Activated T-helper 1 cell treated with anti-CD3 and anti-CD28 coated beads, Interleukin-12 subunit alpha, Interleukin-12 subunit beta, Interleukin-2, Interleukin-4 antibody, amounts not matched to agents 30 ng/mL and 10 ng/mL and 1 ng/mL, durations not matched to agents 14 hours and 24 hours and 36 hours (primary cell): ENCODE data around the gene CYP27A1. TPM values are rescaled to one million over a fixed set of nuclear protein-coding genes. Genes with fewer than 3 reads are reported as not detected.
"Not testable (repeated sequence)": the region's sequence is repeated elsewhere in the genome, so short reads cannot be mapped to it uniquely, and the experiment has no call there.

Source experiments
- DNase-seq: peaks from one replicate; pipeline ENCODE4 v3.0.0; 2021; ENCODE audit warnings: low spot score
- H3K27ac Mint-ChIP-seq: one replicate; pipeline ENCODE4 v1.8.0; 2021; ENCODE audit warnings: mild to moderate bottlenecking, mixed read lengths
- H3K27me3 Mint-ChIP-seq: one replicate; pipeline ENCODE4 v1.8.0; 2022; ENCODE audit warnings: mild to moderate bottlenecking, moderate library complexity, mixed read lengths; ENCODE audit not compliant: insufficient read depth
- H3K36me3 Mint-ChIP-seq: one replicate; pipeline ENCODE4 v1.8.0; 2021; ENCODE audit warnings: low read depth, mixed read lengths
- H3K4me1 Mint-ChIP-seq: one replicate; pipeline ENCODE4 v1.8.0; 2021; ENCODE audit warnings: low read depth, mixed read lengths
- H3K4me3 Mint-ChIP-seq: one replicate; pipeline ENCODE4 v1.8.0; 2021; ENCODE audit warnings: mild to moderate bottlenecking, moderate library complexity, mixed read lengths
- H3K9me3 Mint-ChIP-seq: one replicate; pipeline ENCODE4 v1.8.0; 2021; ENCODE audit warnings: mixed read lengths
- intact Hi-C: fragments of 100-400 bp; cut with micrococcal nuclease; formaldehyde crosslinking; loops from one replicate; pipeline ENCODE4 v1.15.1; 2024
- total RNA-seq: library from RNA; stranded (reverse); gene quantifications from 2 replicates; pipeline ENCODE4 v1.2.3, GENCODE V29; 2022

Gene CYP27A1
- total RNA-seq, 1 donor from 2014 or later = 0.39 TPM

GRCh38 chr2:218748741-218749441 lies 33.1 kb upstream of the CYP27A1 start:
- peaks cover 57% of the 10 kb centered on the region for H3K36me3 Mint-ChIP-seq
- no peak for DNase-seq
- no peaks in the 10 kb centered on the region for H3K27me3 Mint-ChIP-seq
- H3K4me3 Mint-ChIP-seq = no peak overlapping the region
- peaks cover 17% of the 10 kb centered on the region for H3K4me1 Mint-ChIP-seq
- no peak overlapping the region for H3K27ac Mint-ChIP-seq
- intact Hi-C loops = no loop called here
- no peaks in the 10 kb centered on the region for H3K9me3 Mint-ChIP-seq

GRCh38 chr2:218754201-218754600 lies 27.7 kb upstream of the CYP27A1 start:
- intact Hi-C loops = no loop called here
- peaks cover 25% of the 10 kb centered on the region for H3K36me3 Mint-ChIP-seq
- no peak overlapping the region for H3K4me3 Mint-ChIP-seq
- no peaks in the 10 kb centered on the region for H3K4me1 Mint-ChIP-seq
- no peak for DNase-seq
- no peaks in the 10 kb centered on the region for H3K9me3 Mint-ChIP-seq
- no peak overlapping the region for H3K27ac Mint-ChIP-seq
- H3K27me3 Mint-ChIP-seq = no peaks in the 10 kb centered on the region

GRCh38 chr2:218754781-218755180 lies 27.2 kb upstream of the CYP27A1 start:
- no peak overlapping the region for H3K27ac Mint-ChIP-seq
- H3K4me1 Mint-ChIP-seq = no peaks in the 10 kb centered on the region
- no peak overlapping the region for H3K4me3 Mint-ChIP-seq
- H3K36me3 Mint-ChIP-seq = peaks cover 23% of the 10 kb centered on the region
- intact Hi-C loops = no loop called here
- no peaks in the 10 kb centered on the region for H3K9me3 Mint-ChIP-seq
- H3K27me3 Mint-ChIP-seq = no peaks in the 10 kb centered on the region
- DNase-seq = no peak

GRCh38 chr2:218755198-218755566 lies 26.8 kb upstream of the CYP27A1 start:
- Mint-ChIP-seq H3K36me3 (peaks cover 23% of the 10 kb centered on the region), H3K9me3 (no peaks in the 10 kb centered on the region), H3K4me1 (no peaks in the 10 kb centered on the region), H3K27me3 (no peaks in the 10 kb centered on the region), H3K27ac (no peak overlapping the region), H3K4me3 (no peak overlapping the region)
- intact Hi-C loops = no loop called here
- DNase-seq = no peak

- DNase-seq = no peak
- intact Hi-C loops = no loop called here
- Mint-ChIP-seq H3K4me3 (no peak overlapping the region), H3K4me1 (no peaks in the 10 kb centered on the region), H3K36me3 (peaks cover 20% of the 10 kb centered on the region), H3K27ac (no peak overlapping the region), H3K9me3 (no peaks in the 10 kb centered on the region), H3K27me3 (no peaks in the 10 kb centered on the region)
Observed at GRCh38 chr2:218755567-218756404, 26.2 kb upstream of the CYP27A1 start.

GRCh38 chr2:218756599-218757377 lies 25.2 kb upstream of the CYP27A1 start:
- H3K4me3 Mint-ChIP-seq = no peak overlapping the region
- DNase-seq = no peak
- H3K4me1 Mint-ChIP-seq = no peaks in the 10 kb centered on the region
- H3K9me3 Mint-ChIP-seq = no peaks in the 10 kb centered on the region
- H3K36me3 Mint-ChIP-seq = peaks cover 18% of the 10 kb centered on the region
- H3K27ac Mint-ChIP-seq = no peak overlapping the region
- intact Hi-C loops = no loop called here
- H3K27me3 Mint-ChIP-seq = no peaks in the 10 kb centered on the region

- H3K27me3 Mint-ChIP-seq = no peaks in the 10 kb centered on the region
- H3K4me1 Mint-ChIP-seq = no peaks in the 10 kb centered on the region
- H3K27ac Mint-ChIP-seq = no peak overlapping the region
- no peak for DNase-seq
- H3K9me3 Mint-ChIP-seq = no peaks in the 10 kb centered on the region
- no peaks in the 10 kb centered on the region for H3K36me3 Mint-ChIP-seq
- intact Hi-C loops = no loop called here
- no peak overlapping the region for H3K4me3 Mint-ChIP-seq
Observed at GRCh38 chr2:218761795-218762194, 20.2 kb upstream of the CYP27A1 start.

GRCh38 chr2:218772759-218773158 lies 9.2 kb upstream of the CYP27A1 start:
- H3K9me3 Mint-ChIP-seq, intact Hi-C loops, H3K4me3 Mint-ChIP-seq, H3K36me3 Mint-ChIP-seq, DNase-seq, H3K27ac Mint-ChIP-seq, H3K27me3 Mint-ChIP-seq, H3K4me1 Mint-ChIP-seq: not testable (repeated sequence)

GRCh38 chr2:218773881-218774280 lies 8.1 kb upstream of the CYP27A1 start:
- intact Hi-C loops = no loop called here
- no peak for DNase-seq
- peaks cover 5% of the 10 kb centered on the region for H3K27me3 Mint-ChIP-seq
- peaks cover 2% of the 10 kb centered on the region for H3K36me3 Mint-ChIP-seq
- H3K4me3 Mint-ChIP-seq = no peak overlapping the region
- H3K27ac Mint-ChIP-seq = no peak overlapping the region
- H3K9me3 Mint-ChIP-seq = peaks cover 9% of the 10 kb centered on the region
- no peaks in the 10 kb centered on the region for H3K4me1 Mint-ChIP-seq

GRCh38 chr2:218776488-218776887 lies 5.5 kb upstream of the CYP27A1 start:
- no peak for DNase-seq
- Mint-ChIP-seq H3K9me3 (peaks cover 9% of the 10 kb centered on the region), H3K27me3 (peaks cover 22% of the 10 kb centered on the region), H3K4me3 (no peak overlapping the region), H3K27ac (no peak overlapping the region), H3K36me3 (peaks cover 2% of the 10 kb centered on the region), H3K4me1 (peaks cover 5% of the 10 kb centered on the region)
- intact Hi-C loops = no loop called here

GRCh38 chr2:218777276-218777990 lies 4.5 kb upstream of the CYP27A1 start:
- Mint-ChIP-seq H3K4me3 (no peak overlapping the region), H3K36me3 (peaks cover 3% of the 10 kb centered on the region), H3K4me1 (peaks cover 6% of the 10 kb centered on the region), H3K27me3 (peaks cover 26% of the 10 kb centered on the region), H3K27ac (no peak overlapping the region), H3K9me3 (peaks cover 9% of the 10 kb centered on the region)
- no peak for DNase-seq
- intact Hi-C loops = no loop called here

GRCh38 chr2:218780046-218780445 lies 1.9 kb upstream of the CYP27A1 start:
- Mint-ChIP-seq H3K27ac (no peak overlapping the region), H3K4me3 (no peak overlapping the region), H3K9me3 (peaks cover 9% of the 10 kb centered on the region), H3K4me1 (peaks cover 6% of the 10 kb centered on the region), H3K36me3 (peaks cover 4% of the 10 kb centered on the region), H3K27me3 (peaks cover 50% of the 10 kb centered on the region)
- no peak for DNase-seq
- intact Hi-C loops = no loop called here
